Lower lobe of right lung (tissue), 2 donors: ENCODE data around the gene GSTO1. TPM values are rescaled to one million over a fixed set of nuclear protein-coding genes. Genes with fewer than 3 reads are reported as not detected.

Source experiments
- ATAC-seq, 2 donors: fragments of 200-7000 bp; cut with Tn5 transposase; one replicate each; pipeline ENCODE4 v1.9.1; 2020 to 2022; ENCODE audit warnings: mild to moderate bottlenecking in 2 of 2, moderate library complexity in 2 of 2
- DNase-seq: peaks from one replicate; pipeline ENCODE4 v3.0.0-alpha.2; 2020
- H3K27ac ChIP-seq: fragments of 200-600 bp; one replicate; pipeline ENCODE4 v1.8.0; 2022
- H3K27me3 ChIP-seq: fragments of 200-600 bp; one replicate; pipeline ENCODE4 v1.8.0; 2022; ENCODE audit warnings: low read depth
- H3K36me3 ChIP-seq: fragments of 200-600 bp; one replicate; pipeline ENCODE4 v1.8.0; 2022; ENCODE audit warnings: mild to moderate bottlenecking
- H3K4me1 ChIP-seq: fragments of 200-600 bp; one replicate; pipeline ENCODE4 v1.8.0; 2022
- H3K4me3 ChIP-seq: fragments of 200-600 bp; one replicate; pipeline ENCODE4 v1.8.0; 2022; ENCODE audit warnings: mild to moderate bottlenecking
- H3K9me3 ChIP-seq: fragments of 200-600 bp; one replicate; pipeline ENCODE4 v1.8.0; 2022
- CTCF ChIP-seq: fragments of 200-600 bp; IDR thresholded peaks from one replicate; pipeline ENCODE4 v1.8.0; 2022; ENCODE audit warnings: antibody characterized with exemption, mild to moderate bottlenecking
- intact Hi-C: fragments of 100-400 bp; cut with DNase I; formaldehyde crosslinking; loops from one replicate; pipeline ENCODE4 v1.11.0; 2022
- long read RNA-seq: library from polyadenylated mRNA; unstranded; transcript quantifications from one replicate; pipeline ENCODE4 v2.0.0, GENCODE V29; 2021
- total RNA-seq: library from RNA; stranded (reverse); fragmentation: NEBNext Ultra II Directional; extraction: Animal tissue kit (Norgen Biotek cat#: 25700); gene quantifications from one replicate; pipeline ENCODE4 v1.2.1, GENCODE V29; 2021
- donor health status: DM: no; HTN: yes; CAD: no; lungs with severe emphysema.

The GSTO1 gene
- total RNA-seq = 133 TPM
- long read RNA-seq, transcript GSTO1-204 (5 exons, 829 nt) = minor isoform, 12 of 140 reads
- long read RNA-seq, transcript GSTO1-202 (6 exons, 972 nt) = major isoform, 120 of 140 reads
- long read RNA-seq, partial matches to known transcripts = 2 of 140 reads
- long read RNA-seq, other reads (novel, unspliced or antisense) = 6 of 140 reads

GRCh38 chr10:104254493-104255310, at the start of gene GSTO1:
GSTO1 (plus strand) TSS chr10:104254892; CDS start chr10:104254929, 37 bp downstream.
- DNase-seq (peak; percentile 92), ATAC-seq (peak; percentile 95)
- intact Hi-C loops = no loop called here
- TF ChIP-seq CTCF = no peak
- Histone ChIP-seq H3K9me3 (no peaks in the 10 kb centered on the region), H3K4me3 (peak within 1 kb of the TSS; percentile 75), H3K4me1 (peaks cover 49% of the 10 kb centered on the region), H3K36me3 (peaks cover 26% of the 10 kb centered on the region), H3K27ac (peak within 1 kb of the TSS; percentile 98), H3K27me3 (no peaks in the 10 kb centered on the region)

- no peak for TF ChIP-seq CTCF
- Histone ChIP-seq H3K4me1 (no peaks in the 10 kb centered on the region), H3K9me3 (no peaks in the 10 kb centered on the region), H3K27me3 (no peaks in the 10 kb centered on the region), H3K36me3 (no peaks in the 10 kb centered on the region), H3K4me3 (no peak overlapping the region), H3K27ac (no peak overlapping the region)
- intact Hi-C loops = no loop called here
- ATAC-seq = no peak
- no peak for DNase-seq
These were observed 46.0 kb upstream of the GSTO1 start for GRCh38 chr10:104208730-104209129.

GRCh38 chr10:104209575-104210198, 45.0 kb upstream of the GSTO1 start:
- DNase-seq (no peak), ATAC-seq (peak in 1 of 2 donors; percentile 74)
- Histone ChIP-seq H3K9me3 (no peaks in the 10 kb centered on the region), H3K27ac (no peak overlapping the region), H3K4me1 (no peaks in the 10 kb centered on the region), H3K4me3 (no peak overlapping the region), H3K27me3 (no peaks in the 10 kb centered on the region), H3K36me3 (no peaks in the 10 kb centered on the region)
- peak; percentile 59 for TF ChIP-seq CTCF
- intact Hi-C loops = no loop called here

GRCh38 chr10:104216631-104217030, 38.1 kb upstream of the GSTO1 start:
- DNase-seq (no peak), ATAC-seq (no peak)
- H3K4me3 ChIP-seq = no peak overlapping the region
- H3K9me3 ChIP-seq = no peaks in the 10 kb centered on the region
- H3K27me3 ChIP-seq = no peaks in the 10 kb centered on the region
- no peaks in the 10 kb centered on the region for H3K36me3 ChIP-seq
- no peak overlapping the region for H3K27ac ChIP-seq
- intact Hi-C loops = no loop called here
- no peaks in the 10 kb centered on the region for H3K4me1 ChIP-seq
- no peak for TF ChIP-seq CTCF

GRCh38 chr10:104218751-104219150, 35.9 kb upstream of the GSTO1 start:
- no peak overlapping the region for H3K4me3 ChIP-seq
- H3K9me3 ChIP-seq = no peaks in the 10 kb centered on the region
- H3K4me1 ChIP-seq = no peaks in the 10 kb centered on the region
- DNase-seq (no peak), ATAC-seq (no peak)
- intact Hi-C loops = no loop called here
- TF ChIP-seq CTCF = no peak
- no peaks in the 10 kb centered on the region for H3K27me3 ChIP-seq
- H3K27ac ChIP-seq = no peak overlapping the region
- no peaks in the 10 kb centered on the region for H3K36me3 ChIP-seq
